ENCODE data around the gene MOSPD3.

DNA sequence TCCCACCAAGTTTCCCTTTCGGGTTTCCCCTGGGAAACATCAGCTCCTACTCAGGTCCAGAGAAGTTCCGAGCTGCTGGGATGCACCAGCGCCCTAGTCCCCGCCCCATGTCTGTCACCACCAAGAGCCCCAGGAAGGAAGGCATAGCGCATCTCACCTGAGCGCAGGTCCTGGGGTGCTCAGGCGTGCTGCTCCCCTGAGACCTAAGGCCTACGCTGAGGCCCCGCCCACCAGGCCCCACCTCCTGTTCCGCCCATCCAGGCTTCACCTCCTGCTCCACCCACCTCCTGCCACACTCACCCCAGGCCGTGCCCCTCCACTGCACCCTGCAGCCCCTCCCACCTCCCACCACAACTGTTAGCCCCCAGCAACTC is 30.2 kb downstream of the MOSPD3 start:
- TF ChIP-seq, protein P1, sequence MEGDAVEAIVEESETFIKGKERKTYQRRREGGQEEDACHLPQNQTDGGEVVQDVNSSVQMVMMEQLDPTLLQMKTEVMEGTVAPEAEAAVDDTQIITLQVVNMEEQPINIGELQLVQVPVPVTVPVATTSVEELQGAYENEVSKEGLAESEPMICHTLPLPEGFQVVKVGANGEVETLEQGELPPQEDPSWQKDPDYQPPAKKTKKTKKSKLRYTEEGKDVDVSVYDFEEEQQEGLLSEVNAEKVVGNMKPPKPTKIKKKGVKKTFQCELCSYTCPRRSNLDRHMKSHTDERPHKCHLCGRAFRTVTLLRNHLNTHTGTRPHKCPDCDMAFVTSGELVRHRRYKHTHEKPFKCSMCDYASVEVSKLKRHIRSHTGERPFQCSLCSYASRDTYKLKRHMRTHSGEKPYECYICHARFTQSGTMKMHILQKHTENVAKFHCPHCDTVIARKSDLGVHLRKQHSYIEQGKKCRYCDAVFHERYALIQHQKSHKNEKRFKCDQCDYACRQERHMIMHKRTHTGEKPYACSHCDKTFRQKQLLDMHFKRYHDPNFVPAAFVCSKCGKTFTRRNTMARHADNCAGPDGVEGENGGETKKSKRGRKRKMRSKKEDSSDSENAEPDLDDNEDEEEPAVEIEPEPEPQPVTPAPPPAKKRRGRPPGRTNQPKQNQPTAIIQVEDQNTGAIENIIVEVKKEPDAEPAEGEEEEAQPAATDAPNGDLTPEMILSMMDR (IDR thresholded peaks at IDR 0.05): no peak
- TF ChIP-seq, protein P2, sequence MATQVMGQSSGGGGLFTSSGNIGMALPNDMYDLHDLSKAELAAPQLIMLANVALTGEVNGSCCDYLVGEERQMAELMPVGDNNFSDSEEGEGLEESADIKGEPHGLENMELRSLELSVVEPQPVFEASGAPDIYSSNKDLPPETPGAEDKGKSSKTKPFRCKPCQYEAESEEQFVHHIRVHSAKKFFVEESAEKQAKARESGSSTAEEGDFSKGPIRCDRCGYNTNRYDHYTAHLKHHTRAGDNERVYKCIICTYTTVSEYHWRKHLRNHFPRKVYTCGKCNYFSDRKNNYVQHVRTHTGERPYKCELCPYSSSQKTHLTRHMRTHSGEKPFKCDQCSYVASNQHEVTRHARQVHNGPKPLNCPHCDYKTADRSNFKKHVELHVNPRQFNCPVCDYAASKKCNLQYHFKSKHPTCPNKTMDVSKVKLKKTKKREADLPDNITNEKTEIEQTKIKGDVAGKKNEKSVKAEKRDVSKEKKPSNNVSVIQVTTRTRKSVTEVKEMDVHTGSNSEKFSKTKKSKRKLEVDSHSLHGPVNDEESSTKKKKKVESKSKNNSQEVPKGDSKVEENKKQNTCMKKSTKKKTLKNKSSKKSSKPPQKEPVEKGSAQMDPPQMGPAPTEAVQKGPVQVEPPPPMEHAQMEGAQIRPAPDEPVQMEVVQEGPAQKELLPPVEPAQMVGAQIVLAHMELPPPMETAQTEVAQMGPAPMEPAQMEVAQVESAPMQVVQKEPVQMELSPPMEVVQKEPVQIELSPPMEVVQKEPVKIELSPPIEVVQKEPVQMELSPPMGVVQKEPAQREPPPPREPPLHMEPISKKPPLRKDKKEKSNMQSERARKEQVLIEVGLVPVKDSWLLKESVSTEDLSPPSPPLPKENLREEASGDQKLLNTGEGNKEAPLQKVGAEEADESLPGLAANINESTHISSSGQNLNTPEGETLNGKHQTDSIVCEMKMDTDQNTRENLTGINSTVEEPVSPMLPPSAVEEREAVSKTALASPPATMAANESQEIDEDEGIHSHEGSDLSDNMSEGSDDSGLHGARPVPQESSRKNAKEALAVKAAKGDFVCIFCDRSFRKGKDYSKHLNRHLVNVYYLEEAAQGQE (IDR thresholded peaks at IDR 0.05; ENCODE audit: insufficient read depth in 1 of 2, low read depth in 2 of 2, low read length in 1 of 2): no peak
- TF ChIP-seq TCF7L2 (IDR thresholded peaks at IDR 0.05; ENCODE audit: low read depth, low read length) (no peak), POLR2AphosphoS5 (IDR thresholded peaks at IDR 0.05; ENCODE audit: low read depth, low read length) (no peak)
